ENCODE results near the gene TMEM272. TPM values are rescaled to one million over a fixed set of nuclear protein-coding genes. Genes with fewer than 3 reads are reported as not detected.

TMEM272 gene
- total and polyA plus RNA-seq, 2 of the 13 experiments (the other 11 are each of a cell fraction or from before 2014, with no cell fraction given): 0.37 to 0.62 TPM

DNA sequence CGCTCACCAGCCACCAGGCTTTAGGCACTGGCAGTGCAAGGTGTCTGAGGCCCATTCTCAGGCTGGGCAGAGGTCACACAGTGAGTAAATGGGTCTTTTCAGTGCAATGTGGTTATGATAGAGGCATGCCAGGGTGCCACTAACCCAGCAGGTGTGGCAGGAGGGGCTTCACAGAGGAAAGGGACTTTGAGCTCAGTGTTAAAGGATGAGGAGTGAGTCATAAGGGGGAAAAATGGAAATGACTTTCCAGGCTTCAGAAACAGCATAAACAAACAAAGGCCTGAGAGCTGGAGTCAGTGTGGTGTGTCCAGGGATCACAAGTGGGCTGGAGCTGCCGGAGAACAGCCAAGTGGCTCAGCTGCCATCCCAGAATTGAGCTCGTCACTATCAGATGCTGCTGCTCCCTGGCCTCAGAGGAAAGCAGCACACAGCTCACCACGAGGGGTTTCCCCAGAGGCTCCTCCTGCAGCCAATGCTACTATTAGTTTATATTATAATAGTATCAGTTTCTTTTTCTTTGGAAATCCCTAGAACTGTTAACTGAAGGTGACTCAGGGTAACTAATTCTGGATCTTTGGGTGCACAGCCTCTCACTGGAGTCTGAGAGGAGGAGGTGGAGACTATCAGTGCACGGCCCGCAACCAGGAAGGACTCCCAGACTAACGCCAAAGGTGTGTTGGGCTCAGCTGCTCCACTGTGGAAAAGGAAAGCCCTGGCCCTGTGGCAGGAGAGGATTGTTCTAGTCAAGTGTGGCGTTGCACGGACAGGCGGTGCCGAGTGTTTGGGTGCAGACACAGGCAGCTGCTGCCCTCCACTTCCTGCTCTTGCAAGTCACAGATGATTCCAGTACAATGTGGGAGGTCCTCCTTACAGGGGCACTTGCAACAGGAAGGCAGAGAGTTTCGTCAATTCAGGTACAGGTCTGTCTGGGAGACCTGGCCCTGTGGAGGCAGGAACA lies 80.5 kb downstream of the TMEM272 start (continued):
- no peak for TF ChIP-seq ZBTB25 (CRISPR knock-in tag; IDR thresholded peaks at IDR 0.05)
- no peak for TF ChIP-seq SP2 (CRISPR knock-in tag; IDR thresholded peaks at IDR 0.05)
- no peak for TF ChIP-seq SNAI1 (CRISPR knock-in tag; IDR thresholded peaks at IDR 0.05; ENCODE audit: borderline replicate concordance)
- TF ChIP-seq, protein P1, sequence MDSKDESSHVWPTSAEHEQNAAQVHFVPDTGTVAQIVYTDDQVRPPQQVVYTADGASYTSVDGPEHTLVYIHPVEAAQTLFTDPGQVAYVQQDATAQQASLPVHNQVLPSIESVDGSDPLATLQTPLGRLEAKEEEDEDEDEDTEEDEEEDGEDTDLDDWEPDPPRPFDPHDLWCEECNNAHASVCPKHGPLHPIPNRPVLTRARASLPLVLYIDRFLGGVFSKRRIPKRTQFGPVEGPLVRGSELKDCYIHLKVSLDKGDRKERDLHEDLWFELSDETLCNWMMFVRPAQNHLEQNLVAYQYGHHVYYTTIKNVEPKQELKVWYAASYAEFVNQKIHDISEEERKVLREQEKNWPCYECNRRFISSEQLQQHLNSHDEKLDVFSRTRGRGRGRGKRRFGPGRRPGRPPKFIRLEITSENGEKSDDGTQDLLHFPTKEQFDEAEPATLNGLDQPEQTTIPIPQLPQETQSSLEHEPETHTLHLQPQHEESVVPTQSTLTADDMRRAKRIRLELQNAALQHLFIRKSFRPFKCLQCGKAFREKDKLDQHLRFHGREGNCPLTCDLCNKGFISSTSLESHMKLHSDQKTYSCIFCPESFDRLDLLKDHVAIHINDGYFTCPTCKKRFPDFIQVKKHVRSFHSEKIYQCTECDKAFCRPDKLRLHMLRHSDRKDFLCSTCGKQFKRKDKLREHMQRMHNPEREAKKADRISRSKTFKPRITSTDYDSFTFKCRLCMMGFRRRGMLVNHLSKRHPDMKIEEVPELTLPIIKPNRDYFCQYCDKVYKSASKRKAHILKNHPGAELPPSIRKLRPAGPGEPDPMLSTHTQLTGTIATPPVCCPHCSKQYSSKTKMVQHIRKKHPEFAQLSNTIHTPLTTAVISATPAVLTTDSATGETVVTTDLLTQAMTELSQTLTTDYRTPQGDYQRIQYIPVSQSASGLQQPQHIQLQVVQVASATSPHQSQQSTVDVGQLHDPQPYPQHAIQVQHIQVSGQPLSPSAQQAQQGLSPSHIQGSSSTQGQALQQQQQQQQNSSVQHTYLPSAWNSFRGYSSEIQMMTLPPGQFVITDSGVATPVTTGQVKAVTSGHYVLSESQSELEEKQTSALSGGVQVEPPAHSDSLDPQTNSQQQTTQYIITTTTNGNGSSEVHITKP (CRISPR knock-in tag; IDR thresholded peaks at IDR 0.05; ENCODE audit: low read depth): no peak
- TF ChIP-seq, protein P2, sequence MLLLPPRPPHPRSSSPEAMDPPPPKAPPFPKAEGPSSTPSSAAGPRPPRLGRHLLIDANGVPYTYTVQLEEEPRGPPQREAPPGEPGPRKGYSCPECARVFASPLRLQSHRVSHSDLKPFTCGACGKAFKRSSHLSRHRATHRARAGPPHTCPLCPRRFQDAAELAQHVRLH (CRISPR knock-in tag; IDR thresholded peaks at IDR 0.05; ENCODE audit: borderline replicate concordance, low read depth): no peak
- peak; percentile 51; the same call in 1 of the 2 replicates for TF ChIP-seq CBX5 (CRISPR knock-in tag; IDR thresholded peaks at IDR 0.05; ENCODE audit: borderline replicate concordance)
- TF ChIP-seq MTF1 (CRISPR knock-in tag; IDR thresholded peaks at IDR 0.05): no peak
- TF ChIP-seq CAMTA2 (CRISPR knock-in tag; IDR thresholded peaks at IDR 0.05; ENCODE audit: borderline replicate concordance): no peak
- TF ChIP-seq ZNF614 (CRISPR knock-in tag; IDR thresholded peaks at IDR 0.05; ENCODE audit: borderline replicate concordance): 0 out of 2 replicates have a peak, but pooled peaks have one; percentile 46
- TF ChIP-seq ZFP62 (CRISPR knock-in tag; IDR thresholded peaks at IDR 0.05): no peak
- no peak for TF ChIP-seq ZNF549 (CRISPR knock-in tag; IDR thresholded peaks at IDR 0.05)
- no peak for TF ChIP-seq ZSCAN25 (CRISPR knock-in tag; IDR thresholded peaks at IDR 0.05)
- TF ChIP-seq SP5 (CRISPR knock-in tag; IDR thresholded peaks at IDR 0.05; ENCODE audit: borderline replicate concordance, low read depth): 0 out of 2 replicates have a peak, but pooled peaks have one; percentile 25
- no peak for TF ChIP-seq IKZF4 (CRISPR knock-in tag; IDR thresholded peaks at IDR 0.05; ENCODE audit: borderline replicate concordance, low read depth, not compliant biosample characterization)
- no peak for TF ChIP-seq MBD4 (IDR thresholded peaks at IDR 0.05; ENCODE audit: borderline replicate concordance, low read length)
- TF ChIP-seq ATRX (CRISPR knock-in tag; IDR thresholded peaks at IDR 0.05; ENCODE audit: borderline replicate concordance): no peak
- TF ChIP-seq PRPF4 (IDR thresholded peaks at IDR 0.05; ENCODE audit: low read depth, low read length, poor library complexity, severe bottlenecking): no peak
- no peak for TF ChIP-seq ZKSCAN8 (CRISPR knock-in tag; IDR thresholded peaks at IDR 0.05; ENCODE audit: borderline replicate concordance)
- TF ChIP-seq, protein P3, sequence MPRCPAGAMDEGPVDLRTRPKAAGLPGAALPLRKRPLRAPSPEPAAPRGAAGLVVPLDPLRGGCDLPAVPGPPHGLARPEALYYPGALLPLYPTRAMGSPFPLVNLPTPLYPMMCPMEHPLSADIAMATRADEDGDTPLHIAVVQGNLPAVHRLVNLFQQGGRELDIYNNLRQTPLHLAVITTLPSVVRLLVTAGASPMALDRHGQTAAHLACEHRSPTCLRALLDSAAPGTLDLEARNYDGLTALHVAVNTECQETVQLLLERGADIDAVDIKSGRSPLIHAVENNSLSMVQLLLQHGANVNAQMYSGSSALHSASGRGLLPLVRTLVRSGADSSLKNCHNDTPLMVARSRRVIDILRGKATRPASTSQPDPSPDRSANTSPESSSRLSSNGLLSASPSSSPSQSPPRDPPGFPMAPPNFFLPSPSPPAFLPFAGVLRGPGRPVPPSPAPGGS (CRISPR knock-in tag; IDR thresholded peaks at IDR 0.05): no peak; the same call in 1 of the 2 replicates
- TF ChIP-seq IRX3 (CRISPR knock-in tag; IDR thresholded peaks at IDR 0.05; ENCODE audit: borderline replicate concordance, low read depth): no peak
- TF ChIP-seq ZNF768 (CRISPR knock-in tag; IDR thresholded peaks at IDR 0.05): no peak
- no peak for TF ChIP-seq SRF (IDR thresholded peaks at IDR 0.05; ENCODE audit: low read depth, low read length)

Data from HepG2 (cell line).